SK-N-MC (cell line): ENCODE measurements around the gene ARFRP1.
"Not testable (repeated sequence)": the region's sequence is repeated elsewhere in the genome, so short reads cannot be mapped to it uniquely, and the experiment has no call there.

Experiments
- FOXP2 ChIP-seq: optimal IDR thresholded peaks from 2 replicates; pipeline ENCODE3; 2011; ENCODE audit warnings: mild to moderate bottlenecking, moderate library complexity; ENCODE audit not compliant: insufficient read depth; ENCODE audit errors: extremely low read length, control extremely low read depth
- POLR2AphosphoS5 ChIP-seq: IDR thresholded peaks from 2 replicates; pipeline ENCODE4 v1.6.1; 2012; ENCODE audit warnings: mild to moderate bottlenecking, low read depth, low read length, borderline replicate concordance

GRCh38 chr20:63730189-63730733 lies 22.5 kb upstream of the ARFRP1 start:
- TF ChIP-seq POLR2AphosphoS5, FOXP2: not testable (repeated sequence)
